HepG2 (cell line): ENCODE results near the gene DSN1.

Source experiments
- NFIC ChIP-seq: IDR thresholded peaks from 2 replicates; pipeline ENCODE4 v1.6.1; 2012; ENCODE audit warnings: mild to moderate bottlenecking, low read length, inconsistent platforms
- POLR2AphosphoS5 ChIP-seq: IDR thresholded peaks from 2 replicates; pipeline ENCODE4 v1.6.1; 2012; ENCODE audit warnings: low read depth, low read length
- RARA ChIP-seq: IDR thresholded peaks from 2 replicates; pipeline ENCODE4 v1.6.1; 2016; ENCODE audit warnings: missing genetic modification reagents, missing compliant biosample characterization
- TEAD3 ChIP-seq: optimal IDR thresholded peaks from 2 replicates; pipeline ENCODE3; 2016; ENCODE audit warnings: borderline replicate concordance
- TF ChIP-seq, protein P1 (sequence below): sonication (generic); formaldehyde crosslinking; conservative IDR thresholded peaks from 2 replicates; pipeline ENCODE4 v1.4.0; 2020; ENCODE audit warnings: missing genetic modification reagents
- TF ChIP-seq, protein P2 (sequence below): sonication (generic); formaldehyde crosslinking; IDR thresholded peaks from 2 replicates; pipeline ENCODE4 v1.5.0; 2020; ENCODE audit warnings: mild to moderate bottlenecking, missing genetic modification reagents, moderate library complexity

DNA sequence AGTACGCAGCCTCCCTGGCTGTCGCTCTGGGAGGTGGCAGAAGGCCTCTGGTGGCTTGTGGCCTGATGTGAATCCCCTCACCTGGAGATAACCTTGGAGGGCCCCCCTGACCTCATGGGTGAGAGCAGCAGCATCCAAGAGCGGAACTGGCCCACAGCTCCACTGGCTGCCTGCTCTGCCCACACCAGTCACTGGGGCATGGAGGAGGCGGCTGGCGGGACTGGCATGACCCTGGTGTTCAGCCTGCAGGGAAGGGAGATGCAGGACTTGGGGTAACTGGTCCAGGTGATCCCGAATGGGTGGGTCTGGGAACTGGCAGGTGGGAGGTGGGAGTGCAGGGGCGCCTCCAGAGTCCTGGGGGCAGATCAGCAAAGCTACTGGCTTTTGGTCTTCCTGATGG is 10.6 kb upstream of the DSN1 start:
- TF ChIP-seq NFIC (no peak), POLR2AphosphoS5 (no peak), RARA (CRISPR knock-in tag) (no peak), TEAD3 (no peak)
- TF ChIP-seq, protein P1, sequence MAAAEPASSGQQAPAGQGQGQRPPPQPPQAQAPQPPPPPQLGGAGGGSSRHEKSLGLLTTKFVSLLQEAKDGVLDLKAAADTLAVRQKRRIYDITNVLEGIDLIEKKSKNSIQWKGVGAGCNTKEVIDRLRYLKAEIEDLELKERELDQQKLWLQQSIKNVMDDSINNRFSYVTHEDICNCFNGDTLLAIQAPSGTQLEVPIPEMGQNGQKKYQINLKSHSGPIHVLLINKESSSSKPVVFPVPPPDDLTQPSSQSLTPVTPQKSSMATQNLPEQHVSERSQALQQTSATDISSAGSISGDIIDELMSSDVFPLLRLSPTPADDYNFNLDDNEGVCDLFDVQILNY (CRISPR knock-in tag) = no peak
- TF ChIP-seq, protein P2, sequence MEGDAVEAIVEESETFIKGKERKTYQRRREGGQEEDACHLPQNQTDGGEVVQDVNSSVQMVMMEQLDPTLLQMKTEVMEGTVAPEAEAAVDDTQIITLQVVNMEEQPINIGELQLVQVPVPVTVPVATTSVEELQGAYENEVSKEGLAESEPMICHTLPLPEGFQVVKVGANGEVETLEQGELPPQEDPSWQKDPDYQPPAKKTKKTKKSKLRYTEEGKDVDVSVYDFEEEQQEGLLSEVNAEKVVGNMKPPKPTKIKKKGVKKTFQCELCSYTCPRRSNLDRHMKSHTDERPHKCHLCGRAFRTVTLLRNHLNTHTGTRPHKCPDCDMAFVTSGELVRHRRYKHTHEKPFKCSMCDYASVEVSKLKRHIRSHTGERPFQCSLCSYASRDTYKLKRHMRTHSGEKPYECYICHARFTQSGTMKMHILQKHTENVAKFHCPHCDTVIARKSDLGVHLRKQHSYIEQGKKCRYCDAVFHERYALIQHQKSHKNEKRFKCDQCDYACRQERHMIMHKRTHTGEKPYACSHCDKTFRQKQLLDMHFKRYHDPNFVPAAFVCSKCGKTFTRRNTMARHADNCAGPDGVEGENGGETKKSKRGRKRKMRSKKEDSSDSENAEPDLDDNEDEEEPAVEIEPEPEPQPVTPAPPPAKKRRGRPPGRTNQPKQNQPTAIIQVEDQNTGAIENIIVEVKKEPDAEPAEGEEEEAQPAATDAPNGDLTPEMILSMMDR (CRISPR knock-in tag) = no peak
